Fibroblast of lung (primary cell): ENCODE measurements around the gene VAMP4.

Experiments used
- CTCF ChIP-seq, 2 donors: IDR thresholded peaks in 1 of 2; conservative IDR thresholded peaks in 1 of 2; 1 replicate in 1 of 2; 2 replicates in 1 of 2; pipeline ENCODE4 v1.5.1; 2011 to 2012; ENCODE audit warnings: low read length in 2 of 2, control low read depth in 1 of 2, inconsistent platforms in 1 of 2, low read depth in 1 of 2, mild to moderate bottlenecking in 1 of 2
- EZH2 ChIP-seq: IDR thresholded peaks from 2 replicates; pipeline ENCODE4 v1.5.1; 2012; ENCODE audit warnings: low read length, control low read depth, mild to moderate bottlenecking; ENCODE audit errors: missing control alignments

DNA sequence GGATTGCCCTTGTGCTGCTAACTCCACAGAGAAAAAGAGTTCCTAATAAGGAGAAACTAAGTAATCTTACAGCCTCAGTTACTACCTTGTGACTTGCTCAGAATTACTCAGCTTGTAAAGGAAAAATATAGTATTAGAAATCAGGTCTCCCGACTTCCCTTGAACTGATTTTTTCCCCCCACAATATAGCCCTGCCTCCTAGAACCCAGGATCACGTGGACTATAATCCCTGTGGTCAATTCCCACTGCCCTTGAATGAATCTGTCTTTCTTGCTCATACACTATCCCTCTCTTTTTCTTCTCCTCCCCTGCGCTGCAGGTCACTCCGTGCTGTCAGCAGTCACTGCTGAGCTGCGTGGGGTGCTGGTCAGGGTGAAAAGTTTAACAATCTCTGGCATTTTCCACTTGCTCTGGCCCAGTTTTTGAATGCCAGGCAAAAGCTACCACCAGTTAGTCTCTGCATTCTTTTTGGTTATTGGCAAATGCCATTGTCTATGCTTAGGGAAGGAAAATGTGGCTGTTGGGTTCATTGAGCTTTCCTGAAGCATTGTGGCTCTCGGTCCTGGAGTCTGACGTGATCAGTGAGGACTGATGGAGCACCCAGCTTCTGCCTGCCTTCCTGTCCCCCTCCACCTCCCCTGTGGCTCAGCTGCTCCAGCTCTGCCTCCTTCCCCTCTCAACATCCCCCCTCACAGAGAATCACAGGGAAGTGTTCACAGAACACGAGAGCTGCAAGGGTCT, 87.5 kb downstream of the VAMP4 start:
- no peak for TF ChIP-seq CTCF (conservative IDR thresholded peaks at IDR 0.05 in 1 of 2, IDR thresholded peaks at IDR 0.05 in 1 of 2; ENCODE audit: low read depth in 1 of 2, low read length in 2 of 2)
- TF ChIP-seq EZH2: no peak
